ENCODE measurements around the gene CBFB. TPM values are rescaled to one million over a fixed set of nuclear protein-coding genes. Genes with fewer than 3 reads are reported as not detected.

CBFB gene
- total RNA-seq, 3 donors from 2014 or later: 48.5 to 69.1 (median 52.3) TPM

DNA sequence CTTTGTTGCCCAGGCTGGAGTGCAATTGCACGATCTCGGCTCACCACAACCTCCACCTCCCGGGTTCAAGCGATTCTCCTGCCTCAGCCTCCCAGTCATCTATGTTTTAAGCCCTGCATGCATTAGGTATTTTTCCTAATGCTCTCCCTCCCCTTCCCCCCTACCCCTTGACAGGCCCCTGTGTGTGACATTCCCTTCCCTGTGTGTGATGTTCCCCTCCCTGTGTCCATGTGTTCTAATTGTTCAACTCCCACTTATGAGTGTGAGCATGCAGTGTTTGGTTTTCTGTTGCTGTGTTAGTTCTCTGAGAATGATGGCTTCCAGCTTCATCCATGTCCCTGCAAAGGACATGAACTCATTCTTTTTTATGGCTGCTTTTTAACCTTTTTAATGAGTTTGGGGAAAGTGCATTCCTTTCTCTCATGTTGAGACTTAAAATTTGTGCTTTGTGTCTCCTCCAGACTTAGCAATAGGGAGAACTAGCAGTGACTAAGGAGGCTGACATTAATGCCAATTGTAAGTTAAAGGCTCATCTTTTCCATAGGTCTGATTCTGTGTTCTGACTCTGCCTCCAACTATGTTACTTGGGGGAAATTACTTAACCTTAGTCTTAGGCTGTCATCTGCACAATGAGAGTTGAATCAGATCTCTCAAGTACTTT lies 63.1 kb downstream of the CBFB start:
- H3K27me3 ChIP-seq: no peaks in the 10 kb centered on the region
- H3K36me3 ChIP-seq: no peaks in the 10 kb centered on the region

DNA sequence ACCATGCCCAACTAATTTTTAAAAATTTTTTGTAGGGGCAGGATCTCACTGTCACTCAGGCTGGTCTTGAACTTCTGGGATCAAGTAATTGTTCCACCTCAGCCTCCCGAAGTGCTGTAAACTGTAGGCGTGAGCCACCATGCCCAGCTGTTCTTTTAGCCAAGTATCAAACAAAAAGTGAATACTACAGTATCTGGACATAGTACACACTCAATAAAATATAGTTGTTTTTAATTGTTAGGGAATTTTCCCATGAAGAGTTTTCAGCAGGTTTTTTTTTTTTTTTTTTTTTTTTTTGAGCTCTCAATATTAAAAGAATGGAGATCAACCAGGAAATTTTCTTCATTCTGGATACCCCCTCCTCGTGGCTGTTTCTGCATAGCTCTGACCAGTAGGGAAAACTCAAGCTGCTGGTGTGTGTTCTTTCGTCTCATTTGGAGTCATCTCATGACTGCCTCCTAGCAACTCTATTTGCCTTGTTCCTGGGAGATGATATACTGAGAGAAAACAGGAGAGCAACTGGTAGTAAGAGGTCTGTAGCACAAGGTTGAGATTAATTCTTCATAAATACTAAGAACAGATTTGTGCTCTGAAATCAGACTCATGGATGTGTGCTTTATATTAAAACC lies 64.3 kb downstream of the CBFB start:
- H3K9me3 ChIP-seq: no peaks in the 10 kb centered on the region
- intact Hi-C loops (cut with DNase I; ENCODE audit: low total_unique reads): no loop called here
- H3K4me1 ChIP-seq: no peaks in the 10 kb centered on the region
- H3K27ac ChIP-seq: no peak overlapping the region
- no peak overlapping the region for H3K4me3 ChIP-seq
- no peaks in the 10 kb centered on the region for H3K36me3 ChIP-seq
- no peaks in the 10 kb centered on the region for H3K27me3 ChIP-seq
- DNase-seq (ENCODE audit: low spot score in 2 of 2): no peak
- TF ChIP-seq, protein P1, sequence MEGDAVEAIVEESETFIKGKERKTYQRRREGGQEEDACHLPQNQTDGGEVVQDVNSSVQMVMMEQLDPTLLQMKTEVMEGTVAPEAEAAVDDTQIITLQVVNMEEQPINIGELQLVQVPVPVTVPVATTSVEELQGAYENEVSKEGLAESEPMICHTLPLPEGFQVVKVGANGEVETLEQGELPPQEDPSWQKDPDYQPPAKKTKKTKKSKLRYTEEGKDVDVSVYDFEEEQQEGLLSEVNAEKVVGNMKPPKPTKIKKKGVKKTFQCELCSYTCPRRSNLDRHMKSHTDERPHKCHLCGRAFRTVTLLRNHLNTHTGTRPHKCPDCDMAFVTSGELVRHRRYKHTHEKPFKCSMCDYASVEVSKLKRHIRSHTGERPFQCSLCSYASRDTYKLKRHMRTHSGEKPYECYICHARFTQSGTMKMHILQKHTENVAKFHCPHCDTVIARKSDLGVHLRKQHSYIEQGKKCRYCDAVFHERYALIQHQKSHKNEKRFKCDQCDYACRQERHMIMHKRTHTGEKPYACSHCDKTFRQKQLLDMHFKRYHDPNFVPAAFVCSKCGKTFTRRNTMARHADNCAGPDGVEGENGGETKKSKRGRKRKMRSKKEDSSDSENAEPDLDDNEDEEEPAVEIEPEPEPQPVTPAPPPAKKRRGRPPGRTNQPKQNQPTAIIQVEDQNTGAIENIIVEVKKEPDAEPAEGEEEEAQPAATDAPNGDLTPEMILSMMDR (IDR thresholded peaks at IDR 0.05): no peak
- TF ChIP-seq POLR2A (IDR thresholded peaks at IDR 0.05): no peak
- TF ChIP-seq POLR2AphosphoS5 (IDR thresholded peaks at IDR 0.05): no peak

More for the DNA sequence above, 63.1 kb downstream of the CBFB start:
- no peak for DNase-seq (ENCODE audit: low spot score in 2 of 2)
- H3K4me3 ChIP-seq: no peak overlapping the region
- intact Hi-C loops (cut with DNase I; ENCODE audit: low total_unique reads): no loop called here
- TF ChIP-seq POLR2AphosphoS5 (IDR thresholded peaks at IDR 0.05): no peak
- TF ChIP-seq, protein P1 (IDR thresholded peaks at IDR 0.05): no peak
- TF ChIP-seq POLR2A (IDR thresholded peaks at IDR 0.05): no peak
- no peak overlapping the region for H3K27ac ChIP-seq
- no peaks in the 10 kb centered on the region for H3K9me3 ChIP-seq
- H3K4me1 ChIP-seq: no peaks in the 10 kb centered on the region

DNA sequence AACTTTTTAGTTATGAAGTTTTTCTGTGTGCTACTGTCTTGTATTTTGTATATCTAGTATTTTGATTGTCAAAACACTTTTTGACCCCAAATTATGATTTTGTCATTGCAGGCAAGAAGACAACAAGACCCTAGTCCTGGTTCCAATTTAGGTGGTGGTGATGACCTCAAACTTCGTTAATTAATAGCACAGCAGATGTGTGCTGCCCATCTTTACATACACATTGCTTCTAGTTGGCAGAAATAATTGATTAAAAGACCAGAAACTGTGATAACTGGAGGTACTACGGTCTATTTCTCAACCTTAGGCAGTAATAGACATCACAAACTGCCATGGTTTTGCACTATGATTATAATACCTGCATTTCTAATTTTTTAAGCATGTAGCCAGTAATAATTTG lies 69.7 kb downstream of the CBFB start:
- H3K36me3 ChIP-seq: no peaks in the 10 kb centered on the region
- no peak overlapping the region for H3K27ac ChIP-seq
- no peaks in the 10 kb centered on the region for H3K4me1 ChIP-seq
- no peaks in the 10 kb centered on the region for H3K27me3 ChIP-seq
- intact Hi-C loops (cut with DNase I; ENCODE audit: low total_unique reads): loop anchor here (5.0 kb wide), 1 partner anchor 1239 kb away; no protein-coding TSS in a partner anchor
- H3K4me3 ChIP-seq: no peak overlapping the region
- DNase-seq (ENCODE audit: low spot score in 2 of 2): no peak
- TF ChIP-seq POLR2AphosphoS5 (IDR thresholded peaks at IDR 0.05) (no peak), POLR2A (IDR thresholded peaks at IDR 0.05) (no peak)
- TF ChIP-seq, protein P1 (IDR thresholded peaks at IDR 0.05): no peak
- H3K9me3 ChIP-seq: no peaks in the 10 kb centered on the region

DNA sequence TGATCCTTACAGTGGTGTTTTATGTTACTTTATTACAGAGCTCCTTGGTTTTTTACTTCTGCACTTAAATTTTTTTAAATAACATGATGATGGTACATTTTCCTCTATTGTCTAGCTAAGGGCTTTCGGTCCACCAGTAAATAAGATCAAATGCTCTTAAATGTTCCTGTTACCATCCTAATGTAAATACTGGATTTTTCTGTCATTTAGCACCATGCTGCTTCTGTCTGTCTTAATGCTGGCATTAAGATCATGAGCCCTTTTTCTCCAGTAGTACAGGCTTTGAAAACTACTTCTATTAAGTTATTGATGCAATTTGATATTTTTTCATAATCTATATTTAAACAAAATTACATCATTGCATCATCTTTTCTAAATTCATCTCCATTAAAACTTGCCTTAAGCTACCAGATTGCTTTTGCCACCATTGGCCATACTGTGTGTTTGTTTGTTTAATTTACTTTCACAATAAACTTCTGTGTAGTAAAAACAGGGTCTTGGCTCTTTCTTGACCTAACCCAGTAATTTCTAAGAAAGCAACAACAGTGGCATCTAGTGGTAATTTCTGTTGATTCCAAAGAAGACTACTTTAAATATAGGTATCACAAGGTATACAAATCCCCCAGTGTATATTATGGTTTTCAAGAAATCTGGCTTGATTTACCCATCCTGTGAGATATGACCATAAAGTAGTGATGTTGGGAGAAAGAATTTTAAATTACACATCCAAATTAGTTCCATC lies 71.8 kb downstream of the CBFB start:
- TF ChIP-seq POLR2AphosphoS5 (IDR thresholded peaks at IDR 0.05) (no peak), POLR2A (IDR thresholded peaks at IDR 0.05) (no peak)
- TF ChIP-seq, protein P1 (IDR thresholded peaks at IDR 0.05): no peak
- intact Hi-C loops (cut with DNase I; ENCODE audit: low total_unique reads): no loop called here
- DNase-seq (ENCODE audit: low spot score in 2 of 2): no peak
- no peaks in the 10 kb centered on the region for H3K36me3 ChIP-seq
- H3K4me1 ChIP-seq: no peaks in the 10 kb centered on the region
- H3K27me3 ChIP-seq: no peaks in the 10 kb centered on the region
- H3K4me3 ChIP-seq: no peak overlapping the region
- no peaks in the 10 kb centered on the region for H3K9me3 ChIP-seq
- H3K27ac ChIP-seq: no peak overlapping the region

Data from breast epithelium (tissue), 4 donors.